Activated CD4-positive, alpha-beta memory T cell treated with anti-CD3 and anti-CD28 coated beads for 36 hours (primary cell): Measurements from ENCODE around the gene RIPOR2. TPM values are rescaled to one million over a fixed set of nuclear protein-coding genes. Genes with fewer than 3 reads are reported as not detected.
"Not testable (repeated sequence)": the region's sequence is repeated elsewhere in the genome, so short reads cannot be mapped to it uniquely, and the experiment has no call there.

ENCODE experiments used
- CTCF ChIA-PET: fragments of 350-600 bp; sonication (Branson Sonifier 250); formaldehyde crosslinking; loops from one replicate; lab custom pipeline; 2021; ENCODE audit warnings: antibody characterized with exemption, inconsistent platforms; lab: Charles Lee
- POLR2A ChIA-PET: fragments of 350-600 bp; sonication (Branson Sonifier 250); formaldehyde crosslinking; loops from one replicate; lab custom pipeline; 2021; ENCODE audit warnings: antibody characterized with exemption; lab: Charles Lee
- DNase-seq: peaks from one replicate; pipeline ENCODE4 v3.0.0-alpha.2; 2020
- H3K27ac Mint-ChIP-seq: one replicate; pipeline ENCODE4 v1.8.0; 2021; ENCODE audit warnings: mixed read lengths
- H3K27me3 Mint-ChIP-seq: one replicate; pipeline ENCODE4 v1.8.0; 2021; ENCODE audit warnings: mixed read lengths
- H3K36me3 Mint-ChIP-seq: one replicate; pipeline ENCODE4 v1.8.0; 2021; ENCODE audit warnings: mixed read lengths
- H3K4me1 Mint-ChIP-seq: one replicate; pipeline ENCODE4 v1.8.0; 2021; ENCODE audit warnings: low read depth, mixed read lengths
- H3K4me3 Mint-ChIP-seq: one replicate; pipeline ENCODE4 v1.8.0; 2021; ENCODE audit warnings: mild to moderate bottlenecking, mixed read lengths
- H3K9me3 Mint-ChIP-seq: one replicate; pipeline ENCODE4 v1.8.0; 2021; ENCODE audit warnings: mixed read lengths
- intact Hi-C: fragments of 100-400 bp; cut with micrococcal nuclease; formaldehyde crosslinking; loops from one replicate; pipeline ENCODE4 v1.15.1; 2023
- total RNA-seq, 2 experiments: library from RNA; stranded (reverse); gene quantifications; one replicate each; pipeline ENCODE4 v1.2.3, GENCODE V29; 2021

RIPOR2 gene
- total RNA-seq, 2 experiments from 2014 or later = 64.5 to 68.7 TPM

GRCh38 chr6:24914082-24914481 is 21.7 kb downstream of the RIPOR2 start:
- Mint-ChIP-seq H3K27ac (peak overlapping the region; percentile 95), H3K4me1 (peaks cover 81% of the 10 kb centered on the region)
- not testable (repeated sequence) for H3K36me3 Mint-ChIP-seq, H3K9me3 Mint-ChIP-seq, H3K27me3 Mint-ChIP-seq, DNase-seq, H3K4me3 Mint-ChIP-seq
- CTCF ChIA-PET = interaction anchor here (0.8 to 7.3 kb wide), 4 partner anchors 10 to 78 kb away, joined by 3 to 109 read pairs (median 42); partner anchors contain the start of gene RIPOR2
- POLR2A ChIA-PET = interaction anchor here (0.6 to 1.6 kb wide), 2 partner anchors 15 to 25 kb away, joined by 3 to 4 read pairs; no protein-coding TSS in a partner anchor
- intact Hi-C loops = loop anchor here (5.0 kb wide), 1 partner anchor 158 kb away; no protein-coding TSS in a partner anchor

GRCh38 chr6:24911796-24912382 is 23.9 kb downstream of the RIPOR2 start:
- ChIA-PET CTCF (interaction anchor here (1.5 to 7.3 kb wide), 8 partner anchors 8 to 159 kb away, joined by 4 to 109 read pairs (median 27); partner anchors contain the start of gene RIPOR2), POLR2A (interaction anchor here (1.0 to 6.0 kb wide), 9 partner anchors 8 to 103 kb away, joined by 3 to 63 read pairs (median 17); partner anchors contain the start of gene RIPOR2)
- Mint-ChIP-seq H3K4me1 (peaks cover 85% of the 10 kb centered on the region), H3K27ac (peak overlapping the region; percentile 95), H3K4me3 (peak overlapping the region; percentile 91), H3K9me3 (no peaks in the 10 kb centered on the region), H3K36me3 (peaks cover 11% of the 10 kb centered on the region), H3K27me3 (no peaks in the 10 kb centered on the region)
- DNase-seq = no peak
- intact Hi-C loops = loop anchor here (1.0 to 5.0 kb wide), 3 partner anchors 10 to 160 kb away; no protein-coding TSS in a partner anchor

GRCh38 chr6:24910961-24911725 is 24.6 kb downstream of the RIPOR2 start:
- intact Hi-C loops = loop anchor here (1.0 to 5.0 kb wide), 2 partner anchors 18 to 161 kb away; no protein-coding TSS in a partner anchor
- peak; percentile 70 for DNase-seq
- Mint-ChIP-seq H3K27ac (peak overlapping the region; percentile 95), H3K4me3 (peak overlapping the region; percentile 91), H3K27me3 (no peaks in the 10 kb centered on the region), H3K4me1 (peaks cover 85% of the 10 kb centered on the region), H3K36me3 (peaks cover 11% of the 10 kb centered on the region), H3K9me3 (no peaks in the 10 kb centered on the region)
- ChIA-PET POLR2A (interaction anchor here (0.7 to 6.0 kb wide), 14 partner anchors 9 to 192 kb away, joined by 3 to 63 read pairs (median 10); partner anchors contain the start of genes C6orf62 and RIPOR2), CTCF (interaction anchor here (1.1 to 7.3 kb wide), 18 partner anchors 9 to 160 kb away, joined by 3 to 109 read pairs (median 10); partner anchors contain the start of gene RIPOR2)

GRCh38 chr6:24910331-24910960 is 25.3 kb downstream of the RIPOR2 start:
- DNase-seq = peak; percentile 58
- CTCF ChIA-PET = interaction anchor here (0.8 to 7.3 kb wide), 24 partner anchors 9 to 161 kb away, joined by 3 to 109 read pairs (median 6); partner anchors contain the start of gene RIPOR2
- peaks cover 13% of the 10 kb centered on the region for H3K36me3 Mint-ChIP-seq

GRCh38 chr6:24909241-24910216 is 26.2 kb downstream of the RIPOR2 start:
- no peaks in the 10 kb centered on the region for H3K27me3 Mint-ChIP-seq
- POLR2A ChIA-PET = interaction anchor here (0.7 to 6.0 kb wide), 14 partner anchors 10 to 117 kb away, joined by 3 to 63 read pairs (median 11); partner anchors contain the start of gene RIPOR2
- H3K9me3 Mint-ChIP-seq = no peaks in the 10 kb centered on the region
- peaks cover 18% of the 10 kb centered on the region for H3K36me3 Mint-ChIP-seq
- H3K4me1 Mint-ChIP-seq = peaks cover 86% of the 10 kb centered on the region
- intact Hi-C loops = loop anchor here (1.0 to 5.0 kb wide), 6 partner anchors 10 to 163 kb away; no protein-coding TSS in a partner anchor
- peak overlapping the region; percentile 95 for H3K27ac Mint-ChIP-seq
- peak; percentile 44 for DNase-seq
- H3K4me3 Mint-ChIP-seq = peak overlapping the region; percentile 91
- CTCF ChIA-PET = interaction anchor here (0.6 to 7.3 kb wide), 27 partner anchors 10 to 161 kb away, joined by 3 to 109 read pairs (median 5); partner anchors contain the start of gene RIPOR2

More at GRCh38 chr6:24910331-24910960, 25.3 kb downstream of the RIPOR2 start:
- peak overlapping the region; percentile 95 for H3K27ac Mint-ChIP-seq
- H3K9me3 Mint-ChIP-seq = no peaks in the 10 kb centered on the region
- intact Hi-C loops = loop anchor here (5.0 kb wide), 1 partner anchor 162 kb away; no protein-coding TSS in a partner anchor
- peak overlapping the region; percentile 91 for H3K4me3 Mint-ChIP-seq
- peaks cover 85% of the 10 kb centered on the region for H3K4me1 Mint-ChIP-seq
- H3K27me3 Mint-ChIP-seq = no peaks in the 10 kb centered on the region
- POLR2A ChIA-PET = interaction anchor here (0.7 to 6.0 kb wide), 16 partner anchors 10 to 191 kb away, joined by 3 to 63 read pairs (median 4); partner anchors contain the start of genes C6orf62 and RIPOR2

- no peak for DNase-seq
- Mint-ChIP-seq H3K4me1 (peaks cover 86% of the 10 kb centered on the region), H3K27ac (peak overlapping the region; percentile 95), H3K36me3 (peaks cover 27% of the 10 kb centered on the region), H3K9me3 (peaks cover 7% of the 10 kb centered on the region), H3K27me3 (no peaks in the 10 kb centered on the region), H3K4me3 (peak overlapping the region; percentile 91)
- intact Hi-C loops = loop anchor here (1.0 to 2.0 kb wide), 6 partner anchors 9 to 98 kb away; no protein-coding TSS in a partner anchor
- CTCF ChIA-PET = interaction anchor here (0.7 to 7.3 kb wide), 12 partner anchors 9 to 101 kb away, joined by 3 to 109 read pairs (median 12); partner anchors contain the start of gene RIPOR2
- POLR2A ChIA-PET = interaction anchor here (0.7 to 6.0 kb wide), 10 partner anchors 9 to 118 kb away, joined by 3 to 63 read pairs (median 16); partner anchors contain the start of gene RIPOR2
Measured at GRCh38 chr6:24908650-24909035, 27.1 kb downstream of the RIPOR2 start.

GRCh38 chr6:24907919-24908649 is 27.7 kb downstream of the RIPOR2 start:
- peak overlapping the region; percentile 95 for H3K27ac Mint-ChIP-seq
- H3K4me3 Mint-ChIP-seq = peak overlapping the region; percentile 91
- peaks cover 30% of the 10 kb centered on the region for H3K36me3 Mint-ChIP-seq
- ChIA-PET POLR2A (interaction anchor here (1.0 to 6.0 kb wide), 6 partner anchors 9 to 118 kb away, joined by 3 to 63 read pairs (median 28); partner anchors contain the start of gene RIPOR2), CTCF (interaction anchor here (1.8 to 7.3 kb wide), 6 partner anchors 9 to 84 kb away, joined by 11 to 109 read pairs (median 41); partner anchors contain the start of gene RIPOR2)
- intact Hi-C loops = loop anchor here (1.0 to 2.0 kb wide), 4 partner anchors 17 to 99 kb away; no protein-coding TSS in a partner anchor
- peaks cover 84% of the 10 kb centered on the region for H3K4me1 Mint-ChIP-seq
- H3K9me3 Mint-ChIP-seq = peaks cover 10% of the 10 kb centered on the region
- H3K27me3 Mint-ChIP-seq = no peaks in the 10 kb centered on the region
- DNase-seq = no peak

- H3K27me3 Mint-ChIP-seq = no peaks in the 10 kb centered on the region
- ChIA-PET POLR2A (no interaction called here), CTCF (interaction anchor here (1.0 to 1.7 kb wide), 3 partner anchors 27 to 111 kb away, joined by 3 to 18 read pairs (median 7); no protein-coding TSS in a partner anchor)
- intact Hi-C loops = no loop called here
- peaks cover 39% of the 10 kb centered on the region for H3K36me3 Mint-ChIP-seq
- no peak for DNase-seq
- peaks cover 84% of the 10 kb centered on the region for H3K4me1 Mint-ChIP-seq
- H3K9me3 Mint-ChIP-seq = peaks cover 18% of the 10 kb centered on the region
- H3K27ac Mint-ChIP-seq = peak overlapping the region; percentile 95
- H3K4me3 Mint-ChIP-seq = no peak overlapping the region
Measured at GRCh38 chr6:24906314-24906713, 29.4 kb downstream of the RIPOR2 start.

GRCh38 chr6:24905483-24905882 is 30.3 kb downstream of the RIPOR2 start:
- ChIA-PET CTCF (interaction anchor here (1.0 to 1.7 kb wide), 7 partner anchors 15 to 112 kb away, joined by 3 to 18 read pairs (median 5); no protein-coding TSS in a partner anchor), POLR2A (no interaction called here)
- Mint-ChIP-seq H3K4me1 (peaks cover 90% of the 10 kb centered on the region), H3K36me3 (peaks cover 44% of the 10 kb centered on the region), H3K4me3 (no peak overlapping the region), H3K27ac (peak overlapping the region; percentile 95), H3K27me3 (no peaks in the 10 kb centered on the region), H3K9me3 (peaks cover 18% of the 10 kb centered on the region)
- intact Hi-C loops = no loop called here
- DNase-seq = no peak
